ENCODE measurements around the gene ROR1.

ROR1 gene

DNA sequence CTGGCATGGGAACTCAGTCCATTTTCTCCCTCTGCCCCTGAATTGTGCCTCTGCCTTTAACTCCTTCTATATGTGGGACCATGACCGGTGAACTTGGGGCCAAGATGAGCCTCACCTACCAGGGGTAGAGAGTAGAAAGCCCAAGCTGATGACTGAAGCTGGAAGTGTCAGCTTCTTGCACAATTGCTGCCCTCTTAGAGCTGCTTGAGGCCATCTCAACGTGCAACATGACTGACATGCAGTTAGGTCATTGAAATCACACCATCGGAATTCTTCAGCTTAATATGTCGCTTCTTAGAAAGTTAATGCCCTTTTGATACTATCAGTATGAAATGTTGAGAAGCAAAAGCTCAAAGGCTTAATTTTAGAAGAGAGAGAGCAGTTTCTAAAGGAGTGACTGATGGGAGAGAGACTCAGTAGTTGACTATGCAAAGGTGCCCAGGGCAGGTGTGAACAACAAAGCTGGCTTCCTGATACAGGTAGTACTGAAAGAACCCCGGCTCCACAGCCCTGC lies 340.3 kb downstream of the ROR1 start:
- ATAC-seq, result no peak

DNA sequence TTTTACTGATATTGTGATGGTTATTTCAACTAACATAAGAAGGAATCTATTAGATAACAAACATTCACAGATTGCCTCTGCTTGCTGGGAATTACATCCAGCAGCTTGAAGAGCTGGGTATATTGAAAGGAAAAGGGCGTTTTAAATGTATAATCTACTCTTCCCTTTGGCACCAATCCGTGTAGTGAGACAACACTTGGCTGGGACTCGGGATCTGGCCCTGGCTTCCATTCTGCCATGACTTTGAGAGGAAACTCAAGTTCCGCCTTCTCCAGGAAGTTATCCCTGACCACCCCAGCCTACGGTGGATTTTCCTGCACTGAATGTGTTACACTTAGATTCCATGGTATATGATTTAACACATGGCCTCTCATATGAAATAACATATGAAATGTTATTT lies 342.7 kb downstream of the ROR1 start:
- no peak for ATAC-seq

DNA sequence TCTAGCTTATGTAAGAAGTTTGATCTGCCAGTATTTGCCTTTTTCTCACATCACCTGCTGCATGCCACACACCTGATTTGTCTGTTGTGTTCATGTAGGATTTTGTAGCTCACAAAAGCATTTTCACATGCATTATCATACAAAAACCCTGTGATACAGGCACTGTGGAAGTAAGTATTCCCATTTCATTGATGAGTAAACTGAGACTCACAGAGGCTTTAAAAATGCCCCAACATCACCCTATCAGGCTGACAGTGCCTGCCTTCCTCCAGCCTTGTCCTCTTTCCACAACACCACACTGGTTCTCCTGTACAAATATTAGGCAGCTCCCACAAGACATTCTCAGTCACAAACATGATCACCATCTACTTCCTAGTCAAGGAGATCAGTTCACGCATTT lies 343.7 kb downstream of the ROR1 start:
- ATAC-seq, result no peak

DNA sequence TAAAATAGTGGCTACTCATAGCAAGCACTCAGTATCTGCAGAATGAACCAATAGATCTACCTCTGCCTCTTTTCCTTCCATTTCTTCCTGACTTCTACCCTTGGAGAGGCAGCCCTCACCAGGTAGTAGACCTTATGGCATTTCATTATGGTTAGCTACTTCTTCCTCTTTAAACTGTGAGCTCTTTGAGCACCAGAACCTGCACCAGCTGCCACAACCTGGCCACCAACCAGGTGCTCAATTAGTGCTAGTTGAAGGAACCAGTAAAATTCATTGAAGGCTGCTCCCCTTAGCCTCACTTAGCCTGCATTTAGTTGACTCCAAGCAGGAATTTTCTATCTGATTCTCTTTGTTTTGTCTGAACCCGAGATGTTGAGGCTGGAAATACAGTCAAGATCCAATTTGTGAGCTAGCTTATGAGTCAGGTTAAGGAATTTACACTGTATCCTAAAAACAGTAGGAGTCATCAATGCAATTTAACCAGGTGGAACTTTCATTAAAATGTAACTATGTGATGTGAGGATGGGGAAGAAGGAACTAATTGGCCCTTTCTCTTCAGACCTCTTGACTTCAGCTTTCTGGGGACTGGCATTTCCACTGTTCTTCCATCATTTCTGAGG lies 348.1 kb downstream of the ROR1 start:
- ATAC-seq, result no peak

DNA sequence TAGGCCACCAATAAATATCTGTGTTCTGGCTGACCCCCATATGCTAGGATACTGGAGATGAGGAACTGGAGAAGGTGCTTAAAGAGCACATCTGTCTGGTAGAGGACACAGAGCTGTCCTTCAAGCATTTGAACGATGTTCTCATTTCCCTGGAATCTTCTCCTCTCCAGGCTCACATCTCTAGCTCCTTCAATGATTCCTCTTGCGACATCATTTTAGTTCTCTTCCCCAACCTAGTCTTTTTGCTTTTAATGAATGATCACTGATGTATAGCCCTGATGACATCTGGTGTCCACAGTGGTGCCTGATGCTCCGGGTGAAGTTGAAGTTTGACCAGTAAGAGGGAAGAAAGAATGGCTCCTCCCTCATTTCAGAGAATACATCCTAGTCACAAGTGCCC lies 348.8 kb downstream of the ROR1 start:
- no peak for ATAC-seq

DNA sequence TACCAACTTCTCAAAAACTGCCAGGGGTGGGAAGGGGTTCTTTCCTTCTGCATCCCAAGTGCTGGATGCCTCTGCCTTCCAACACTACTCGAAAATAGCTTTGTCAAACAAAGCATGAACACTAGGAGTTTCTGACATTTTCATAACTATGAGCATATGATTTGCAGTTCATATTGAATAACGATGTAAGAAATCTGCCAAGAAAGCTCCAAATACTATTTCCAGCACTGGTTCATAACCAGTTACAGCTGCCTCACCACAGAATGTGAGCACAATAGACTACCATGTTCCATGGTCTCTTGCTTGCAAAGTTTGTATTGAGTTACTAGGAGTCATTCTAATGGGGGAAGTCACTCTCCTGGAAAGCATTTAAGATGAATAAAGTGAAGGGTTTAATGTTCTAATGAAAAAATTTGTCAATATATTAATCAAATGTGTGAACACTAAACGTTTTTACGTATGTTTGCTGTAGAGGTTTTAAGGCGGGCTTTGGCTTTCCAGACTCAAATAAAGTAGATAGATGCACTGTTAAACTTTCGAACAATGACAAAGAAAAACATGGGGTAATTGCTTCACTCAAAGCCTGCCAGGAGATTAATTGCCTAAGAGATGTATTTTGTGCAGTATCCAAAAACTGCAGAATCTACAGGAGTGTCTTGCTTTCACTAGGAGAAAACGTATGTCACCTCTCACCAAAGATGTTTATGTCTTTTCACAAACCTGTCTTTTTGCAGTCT lies 351.1 kb downstream of the ROR1 start:
- ATAC-seq, result no peak

DNA sequence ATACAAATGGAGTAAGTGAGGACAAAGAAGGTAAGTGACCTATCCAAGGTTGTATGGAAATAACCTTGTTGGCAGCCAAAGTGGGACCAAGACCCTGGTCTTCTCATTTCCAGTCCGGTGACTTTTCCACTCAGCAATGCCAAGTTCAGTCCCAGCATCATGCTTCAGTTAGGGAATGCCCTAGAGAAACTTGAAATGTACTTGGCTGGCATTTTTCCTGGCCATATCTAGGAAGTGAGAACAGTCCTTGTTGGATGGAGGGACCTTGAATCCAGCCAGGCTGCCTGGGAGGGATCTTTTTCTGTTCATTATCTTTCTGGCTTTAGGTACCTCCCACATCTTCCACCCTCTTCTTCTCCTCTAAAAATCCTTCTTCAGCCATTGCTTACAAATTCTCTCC lies 352.8 kb downstream of the ROR1 start:
- no peak for ATAC-seq

DNA sequence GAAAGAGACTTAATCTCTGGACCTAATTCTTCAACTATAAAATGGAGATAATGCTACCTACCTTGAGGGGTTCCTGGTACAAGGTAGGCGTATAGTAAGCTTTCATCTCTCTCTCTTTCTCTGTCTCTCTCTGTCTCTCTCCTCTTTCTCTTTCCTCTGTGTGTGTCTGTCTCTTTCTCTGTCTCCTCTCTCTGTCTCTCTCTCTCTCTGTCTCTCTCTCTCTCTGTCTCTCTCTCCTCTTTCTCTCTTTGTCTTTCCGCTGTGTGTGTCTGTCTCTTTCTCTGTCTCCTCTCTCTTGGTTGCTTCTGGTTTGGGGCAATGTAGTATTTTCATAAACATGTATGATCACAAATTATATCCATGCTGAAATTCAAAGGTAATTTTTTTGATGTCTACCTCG lies 353.5 kb downstream of the ROR1 start:
- ATAC-seq, result no peak

DNA sequence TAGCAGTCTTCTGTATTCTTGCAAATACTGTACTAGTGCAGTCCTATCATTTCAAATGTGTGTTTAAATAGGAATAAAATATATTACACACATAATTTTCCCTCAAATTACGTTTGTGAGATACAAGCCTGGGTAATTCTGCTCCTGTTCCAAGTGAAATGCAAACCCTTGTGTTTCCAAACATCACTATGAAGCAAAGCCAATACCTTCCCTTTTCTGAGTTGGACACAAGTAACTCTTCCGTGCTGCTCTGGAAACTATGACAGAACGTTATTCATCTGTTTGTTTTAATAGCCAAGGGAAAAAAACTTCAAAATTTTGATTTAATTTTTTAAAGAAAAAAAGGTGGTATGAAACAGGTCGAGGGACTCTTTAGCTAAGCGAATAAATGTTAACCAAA lies 355.9 kb downstream of the ROR1 start:
- no peak for ATAC-seq

DNA sequence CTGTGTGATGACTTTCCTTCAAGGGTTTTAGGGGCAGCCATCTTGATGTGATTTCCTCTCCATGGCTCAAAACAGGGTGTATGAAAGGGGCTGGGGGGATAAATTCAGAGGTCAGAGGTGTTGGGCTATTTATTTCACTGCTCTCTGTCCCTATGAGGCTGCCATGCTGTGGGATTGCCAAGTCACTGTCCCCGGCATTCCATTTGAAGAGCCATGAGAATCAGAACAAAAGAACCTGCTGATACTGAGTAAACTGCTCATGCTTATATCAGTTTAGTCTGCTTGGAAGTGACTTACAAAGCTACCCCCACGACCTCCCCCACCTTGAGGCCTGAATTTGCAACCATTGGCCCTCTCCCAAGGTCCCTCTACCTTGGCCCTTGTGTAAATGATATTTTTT lies 357.3 kb downstream of the ROR1 start:
- ATAC-seq, result no peak

DNA sequence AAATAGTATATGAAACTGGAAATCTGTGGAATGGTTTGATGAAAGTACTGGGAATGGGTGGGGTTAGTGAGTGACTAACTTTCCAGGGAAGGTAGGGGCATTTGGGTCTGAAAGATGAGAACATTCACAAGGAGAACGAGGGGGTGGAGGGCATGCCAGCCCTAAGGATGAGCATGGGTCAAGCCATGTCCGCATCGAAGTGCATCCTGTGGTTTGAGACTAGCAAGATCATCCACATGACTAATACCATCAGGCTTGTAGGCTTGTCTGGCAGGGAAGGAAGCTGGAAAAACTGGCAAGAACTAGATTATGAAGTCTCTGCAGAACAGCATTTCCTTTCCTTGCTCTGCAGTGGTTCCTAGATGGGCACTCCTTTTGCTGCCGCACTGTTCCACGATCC lies 359.2 kb downstream of the ROR1 start:
- no peak for ATAC-seq

DNA sequence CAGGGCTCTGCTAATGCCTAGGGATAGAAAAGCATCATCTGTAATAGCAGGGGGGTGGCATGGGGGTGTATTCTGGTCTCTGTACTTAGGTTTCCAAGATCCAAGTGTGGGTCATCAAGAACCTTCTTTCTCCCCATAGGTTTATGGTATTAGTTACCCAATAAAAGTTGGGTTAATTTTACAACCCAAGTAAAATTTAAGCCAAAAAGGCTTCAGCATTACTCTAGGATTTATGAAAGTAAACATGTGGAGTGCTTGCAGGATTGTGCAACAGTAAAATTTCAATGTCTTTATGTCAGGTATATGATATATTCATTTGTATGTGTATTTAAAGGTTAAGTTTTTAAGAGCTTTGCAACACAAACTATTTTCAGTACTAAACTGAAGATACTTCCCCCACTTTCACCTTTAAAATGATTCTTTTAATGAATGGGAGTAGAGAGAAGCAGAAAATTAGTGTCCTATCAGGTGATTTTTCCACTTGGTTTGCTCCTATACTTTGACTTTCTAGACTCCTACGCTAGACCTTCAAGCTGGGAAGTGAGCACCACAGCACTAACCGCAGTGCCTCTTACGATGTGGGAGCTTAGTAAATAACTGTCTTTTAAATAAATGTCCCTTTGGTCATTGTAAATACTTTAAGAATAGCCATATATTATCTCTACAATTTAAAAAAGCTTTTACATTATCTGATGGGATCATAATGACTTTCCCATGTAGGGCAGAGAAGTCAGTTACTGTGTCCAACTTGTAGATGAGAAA lies 361.8 kb downstream of the ROR1 start:
- ATAC-seq, result no peak

DNA sequence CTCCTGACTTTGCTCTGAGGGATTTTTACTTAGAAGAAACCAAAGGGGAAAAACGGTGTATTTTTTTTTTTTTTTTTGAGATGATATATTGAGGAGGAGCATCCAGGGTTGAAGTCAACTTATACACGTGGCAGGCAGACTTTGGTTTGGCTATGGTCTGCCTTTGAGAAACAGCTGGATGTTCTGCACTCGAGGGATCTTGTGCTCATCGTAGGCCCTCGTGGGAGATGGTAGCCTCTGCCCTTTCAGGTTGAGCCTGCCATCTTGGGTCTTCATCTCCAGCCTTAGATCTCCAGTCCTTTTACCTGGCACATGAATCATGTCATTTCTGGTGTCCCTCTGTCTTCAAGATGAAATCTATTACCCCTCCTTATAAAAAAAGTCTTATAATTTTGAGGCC lies 362.5 kb downstream of the ROR1 start:
- ATAC-seq, result no peak

DNA sequence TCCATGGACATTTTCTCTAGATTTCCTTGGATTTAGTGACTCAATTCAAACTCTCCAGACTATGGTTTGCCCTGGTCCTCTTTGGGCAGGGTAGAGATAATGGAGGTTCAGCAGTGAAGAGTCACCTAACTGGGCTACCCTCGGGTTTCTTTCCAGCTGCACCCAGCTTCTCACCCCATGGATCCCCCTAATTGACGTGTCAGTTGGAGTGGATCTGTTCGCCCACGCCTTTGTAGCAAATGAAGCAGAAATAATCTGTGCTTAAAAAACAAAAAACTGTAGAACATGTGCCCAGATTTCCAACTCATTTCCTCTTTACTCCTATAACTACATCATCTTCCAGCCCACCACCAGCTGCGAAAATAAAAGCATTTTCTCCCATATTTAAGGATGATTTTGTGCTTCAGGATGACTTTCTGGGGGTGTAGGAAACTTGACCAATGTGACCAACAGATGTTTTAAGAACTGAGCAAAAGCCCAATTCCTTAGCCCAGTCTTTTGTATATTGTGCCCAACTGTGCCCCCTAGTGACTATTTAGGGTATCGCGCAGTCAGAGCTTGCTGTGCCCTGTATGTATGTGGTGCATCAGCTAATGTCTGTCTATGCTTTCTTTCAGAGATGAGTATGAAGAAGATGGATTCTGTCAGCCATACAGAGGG lies 363.1 kb downstream of the ROR1 start:
- ATAC-seq, result peak; percentile 51 to 55

DNA sequence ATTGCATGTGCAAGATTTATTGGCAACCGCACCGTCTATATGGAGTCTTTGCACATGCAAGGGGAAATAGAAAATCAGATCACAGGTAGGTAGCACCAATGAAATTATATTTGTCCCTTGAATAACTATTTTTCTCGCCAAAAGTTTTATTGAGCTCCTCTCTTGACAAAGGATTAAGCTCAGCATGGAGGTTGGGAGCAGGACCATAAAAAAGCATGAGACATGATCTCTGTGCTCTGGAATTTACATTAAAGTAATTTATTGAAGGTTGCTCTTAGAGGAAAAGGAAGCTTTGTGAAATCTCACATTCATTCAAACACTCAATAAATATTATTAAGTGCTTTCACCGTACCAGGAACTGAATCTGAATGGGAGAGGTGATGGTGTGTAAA lies 363.6 kb downstream of the ROR1 start:
- no peak for ATAC-seq

DNA sequence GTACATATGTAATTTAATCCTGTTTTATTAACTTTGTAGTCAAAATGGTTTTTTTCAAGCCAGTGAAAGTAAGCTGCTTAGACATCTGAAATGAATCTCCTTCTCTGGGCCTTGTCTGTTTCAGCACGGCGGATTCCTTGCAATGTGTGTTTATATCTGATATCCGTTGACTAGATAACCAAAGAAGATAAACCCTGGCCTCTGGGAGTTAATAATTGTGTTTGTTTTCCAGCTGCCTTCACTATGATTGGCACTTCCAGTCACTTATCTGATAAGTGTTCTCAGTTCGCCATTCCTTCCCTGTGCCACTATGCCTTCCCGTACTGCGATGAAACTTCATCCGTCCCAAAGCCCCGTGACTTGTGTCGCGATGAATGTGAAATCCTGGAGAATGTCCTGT lies 366.1 kb downstream of the ROR1 start:
- no peak for ATAC-seq

DNA sequence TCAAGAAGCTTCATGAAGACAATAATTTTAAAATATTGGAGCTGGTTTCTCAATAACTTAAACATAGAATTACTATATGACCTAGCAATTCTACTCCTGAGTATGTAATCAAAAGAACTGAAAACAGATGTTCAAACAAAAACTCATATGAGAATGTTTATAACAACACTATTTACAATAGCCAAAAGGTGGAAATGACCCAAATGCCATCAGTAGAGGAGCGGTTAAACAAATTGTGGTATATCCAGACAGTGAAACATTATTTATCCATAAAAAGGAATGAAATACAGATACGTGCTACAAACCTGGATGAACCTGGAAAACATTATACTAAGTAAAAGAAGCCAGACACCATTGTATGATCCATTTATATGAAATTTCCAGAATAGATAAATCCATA lies 366.8 kb downstream of the ROR1 start:
- no peak for ATAC-seq

DNA sequence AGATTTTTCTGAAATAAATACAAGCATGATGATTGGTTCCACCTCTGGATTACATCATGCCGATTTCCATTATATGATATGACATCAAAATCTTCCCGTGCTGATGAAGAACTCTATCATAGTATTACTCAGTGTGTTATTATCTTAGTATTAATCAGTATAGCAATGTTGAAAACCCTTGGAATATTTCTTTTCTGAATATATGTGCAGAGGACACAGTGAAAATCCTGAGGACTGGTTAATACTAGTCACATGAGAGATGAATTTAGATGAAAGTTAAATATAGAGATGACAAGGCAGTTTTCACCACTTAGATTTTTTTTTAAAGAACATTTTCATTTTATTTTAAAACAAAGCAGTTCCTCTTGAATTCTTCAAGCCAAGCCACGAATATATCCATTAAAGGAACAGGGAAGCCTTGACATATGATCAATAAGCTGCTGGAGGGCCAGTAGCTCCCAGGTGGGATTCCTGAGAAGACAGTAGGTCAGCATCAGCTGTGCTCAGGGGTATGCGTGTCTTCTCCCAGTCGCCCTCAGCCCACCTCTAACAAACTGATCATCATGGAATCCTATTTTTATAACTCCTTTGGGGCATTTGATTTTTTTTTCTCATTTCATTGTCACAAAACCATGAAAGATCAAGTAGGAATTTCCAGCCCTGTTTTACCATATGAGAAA lies 373.4 kb downstream of the ROR1 start:
- no peak for ATAC-seq

DNA sequence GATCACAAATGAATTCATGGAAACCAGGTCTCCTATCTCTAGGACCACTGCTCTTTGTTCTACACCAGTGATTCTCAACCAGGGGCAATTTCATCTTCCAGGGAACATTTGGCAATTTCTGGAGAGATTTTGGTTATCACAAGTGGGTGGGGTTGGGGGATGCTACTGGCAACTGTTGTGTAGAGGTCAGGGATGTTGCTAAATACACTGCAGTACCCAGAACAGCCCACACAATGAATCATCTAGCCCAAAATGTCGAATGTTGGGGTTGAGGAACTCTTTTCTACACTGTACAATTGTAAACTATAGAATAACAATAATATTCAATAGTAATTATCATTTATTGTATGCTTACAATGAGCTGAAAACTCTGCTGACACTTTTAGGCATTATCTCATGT lies 373.9 kb downstream of the ROR1 start:
- ATAC-seq, result no peak

DNA sequence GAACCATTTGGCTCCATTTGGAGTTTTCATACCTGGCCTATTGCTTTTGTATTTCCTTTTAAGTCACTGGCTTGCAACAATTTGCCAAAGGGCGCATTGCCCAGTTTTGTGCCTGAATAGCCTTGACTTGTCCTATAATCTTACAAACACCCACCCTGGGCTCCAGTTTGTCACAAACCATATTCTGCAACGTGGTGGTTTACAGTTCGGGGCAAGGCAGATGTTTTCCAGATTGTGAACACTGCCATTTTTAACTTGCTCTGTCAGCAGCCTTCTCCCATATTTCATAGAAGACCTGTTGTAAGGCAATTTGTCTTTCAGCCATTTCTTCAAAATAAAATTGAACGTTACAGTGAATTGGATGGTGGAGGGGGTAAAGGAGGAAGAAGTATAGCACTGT lies 376.4 kb downstream of the ROR1 start:
- no peak for ATAC-seq

DNA sequence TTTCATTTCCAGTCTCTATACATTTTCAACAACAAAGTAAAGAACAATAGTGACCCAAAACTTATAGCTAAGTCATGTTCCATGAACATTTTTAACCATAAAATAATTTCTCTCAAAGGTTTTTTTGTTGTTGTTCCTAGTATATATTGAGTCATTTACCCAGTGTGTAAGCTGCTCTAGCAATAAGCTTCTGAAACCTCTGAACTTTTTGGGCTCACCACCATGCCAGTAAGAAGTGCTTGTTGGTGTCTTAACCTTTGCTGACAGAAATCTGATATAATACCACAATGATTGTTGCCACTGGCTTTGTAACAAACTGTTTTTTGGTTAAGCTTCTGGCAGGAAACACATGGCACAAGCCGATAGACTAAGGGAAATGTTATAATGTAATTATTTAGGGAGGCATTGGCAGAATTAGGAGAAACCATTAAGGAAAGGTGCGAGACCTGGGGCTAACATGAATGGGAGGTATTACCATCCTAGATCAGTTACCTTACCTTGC lies 377.0 kb downstream of the ROR1 start:
- ATAC-seq, result no peak

DNA sequence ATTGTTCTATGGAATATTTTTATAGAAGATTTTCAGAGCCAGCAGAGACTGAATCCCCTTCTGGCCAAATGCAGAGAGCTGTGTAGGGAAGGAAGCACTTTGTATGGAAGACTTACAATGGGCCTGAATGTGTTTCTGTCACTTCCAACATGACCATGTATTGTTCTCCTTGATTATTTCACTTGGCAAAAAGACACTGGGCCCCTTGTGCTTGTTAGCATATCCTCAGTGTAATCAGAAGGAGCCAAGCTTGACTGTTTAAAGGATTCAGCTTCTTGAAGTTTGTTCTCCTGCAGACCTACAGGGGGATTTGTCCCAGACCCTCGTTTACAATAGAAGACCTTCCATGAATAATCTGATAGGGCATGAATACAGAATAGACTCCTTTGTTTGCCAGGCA lies 381.5 kb downstream of the ROR1 start:
- no peak for ATAC-seq

Data from activated CD4-positive, CD25-positive, alpha-beta regulatory T cell treated with anti-CD3 and anti-CD28 coated beads, Interleukin-2, amount 50 U/mL, for 24 hours (primary cell).